ENCODE results near the gene PTPRG.

Gene PTPRG

GRCh38 chr3:61593446-61594029 lies 32.2 kb downstream of the PTPRG start:
- no peak for DNase-seq

GRCh38 chr3:61594144-61594963 lies 33.0 kb downstream of the PTPRG start:
- no peak for DNase-seq

GRCh38 chr3:61594964-61595285 lies 33.6 kb downstream of the PTPRG start:
- DNase-seq, result no peak

GRCh38 chr3:61595288-61595687 lies 33.9 kb downstream of the PTPRG start:
- DNase-seq, result no peak

GRCh38 chr3:61595826-61596225 lies 34.5 kb downstream of the PTPRG start:
- no peak for DNase-seq

- DNase-seq, result no peak
Measured at GRCh38 chr3:61597906-61598305, 36.5 kb downstream of the PTPRG start.

GRCh38 chr3:61600195-61600594 lies 38.8 kb downstream of the PTPRG start:
- no peak for DNase-seq

- DNase-seq, result no peak
Measured at GRCh38 chr3:61601831-61602230, 40.5 kb downstream of the PTPRG start.

GRCh38 chr3:61602466-61602865 lies 41.1 kb downstream of the PTPRG start:
- no peak for DNase-seq

- no peak for DNase-seq
Measured at GRCh38 chr3:61605589-61606175, 44.3 kb downstream of the PTPRG start.

- no peak for DNase-seq
Measured at GRCh38 chr3:61606196-61606595, 44.8 kb downstream of the PTPRG start.

- no peak for DNase-seq
Measured at GRCh38 chr3:61608072-61608471, 46.7 kb downstream of the PTPRG start.

GRCh38 chr3:61608711-61609110 lies 47.3 kb downstream of the PTPRG start:
- no peak for DNase-seq

- DNase-seq, result no peak
Measured at GRCh38 chr3:61610316-61610715, 48.9 kb downstream of the PTPRG start.

- DNase-seq, result no peak
Measured at GRCh38 chr3:61612211-61613194, 51.1 kb downstream of the PTPRG start.

- no peak for DNase-seq
Measured at GRCh38 chr3:61613666-61614065, 52.3 kb downstream of the PTPRG start.

- no peak for DNase-seq
Measured at GRCh38 chr3:61615643-61616042, 54.3 kb downstream of the PTPRG start.

GRCh38 chr3:61616586-61616985 lies 55.2 kb downstream of the PTPRG start:
- no peak for DNase-seq

GRCh38 chr3:61617041-61617440 lies 55.7 kb downstream of the PTPRG start:
- DNase-seq, result no peak

GRCh38 chr3:61617651-61618050 lies 56.3 kb downstream of the PTPRG start:
- DNase-seq, result no peak

- no peak for DNase-seq
Measured at GRCh38 chr3:61618231-61618630, 56.9 kb downstream of the PTPRG start.

GRCh38 chr3:61618871-61619270 lies 57.5 kb downstream of the PTPRG start:
- DNase-seq, result no peak

GRCh38 chr3:61620073-61620472 lies 58.7 kb downstream of the PTPRG start:
- no peak for DNase-seq

All from NCI-H146 (cell line).